Ascending aorta (tissue), 2 donors: ENCODE measurements around the gene SS18L1. TPM values are rescaled to one million over a fixed set of nuclear protein-coding genes. Genes with fewer than 3 reads are reported as not detected.

Experiments used
- DNase-seq, 2 donors: peaks; one replicate each; pipeline ENCODE4 v3.0.0-alpha.2; 2019; ENCODE audit warnings: low spot score in 2 of 2
- H3K27ac ChIP-seq, 2 donors: fragments of 200-600 bp; sonication (generic); one replicate each; pipeline ENCODE4 v1.5.1; 2016 to 2017; ENCODE audit warnings: mild to moderate bottlenecking in 1 of 2
- H3K27me3 ChIP-seq: fragments of 200-600 bp; sonication (generic); one replicate; pipeline ENCODE4 v1.5.1; 2017
- H3K36me3 ChIP-seq, 2 donors: fragments of 200-600 bp; sonication (generic); one replicate each; pipeline ENCODE4 v1.5.1; 2016
- H3K4me1 ChIP-seq, 2 donors: fragments of 200-600 bp; sonication (generic); one replicate each; pipeline ENCODE4 v1.5.1; 2016 to 2017; ENCODE audit warnings: mild to moderate bottlenecking in 1 of 2
- H3K4me3 ChIP-seq, 2 donors: fragments of 200-600 bp; sonication (generic); one replicate each; pipeline ENCODE4 v1.5.1; 2016 to 2017; ENCODE audit warnings: mild to moderate bottlenecking in 1 of 2
- H3K9me3 ChIP-seq, 2 donors: fragments of 200-600 bp; sonication (generic); one replicate each; pipeline ENCODE4 v1.5.1; 2016
- intact Hi-C: fragments of 100-400 bp; cut with DNase I; formaldehyde crosslinking; loops from one replicate; pipeline ENCODE4 v1.15.1; 2023
- total RNA-seq: library from RNA; depleted of rRNA; stranded (reverse); fragments of >200 nt; gene quantifications from one replicate; pipeline ENCODE4 v1.1.0, GENCODE V29; 2016
- TF ChIP-seq, protein P1 (sequence below), 3 experiments: fragments of 200-600 bp in 2 of 3; fragments of 450-650 bp in 1 of 3; sonication (generic) in 2 of 3; IDR thresholded peaks; one replicate each; pipeline ENCODE4 v1.5.1; 2016 to 2019; ENCODE audit warnings: antibody characterized with exemption in 3 of 3, mild to moderate bottlenecking in 1 of 3, moderate library complexity in 1 of 3

The SS18L1 gene
- total RNA-seq, 1 donor from 2014 or later = 39.8 TPM

DNA sequence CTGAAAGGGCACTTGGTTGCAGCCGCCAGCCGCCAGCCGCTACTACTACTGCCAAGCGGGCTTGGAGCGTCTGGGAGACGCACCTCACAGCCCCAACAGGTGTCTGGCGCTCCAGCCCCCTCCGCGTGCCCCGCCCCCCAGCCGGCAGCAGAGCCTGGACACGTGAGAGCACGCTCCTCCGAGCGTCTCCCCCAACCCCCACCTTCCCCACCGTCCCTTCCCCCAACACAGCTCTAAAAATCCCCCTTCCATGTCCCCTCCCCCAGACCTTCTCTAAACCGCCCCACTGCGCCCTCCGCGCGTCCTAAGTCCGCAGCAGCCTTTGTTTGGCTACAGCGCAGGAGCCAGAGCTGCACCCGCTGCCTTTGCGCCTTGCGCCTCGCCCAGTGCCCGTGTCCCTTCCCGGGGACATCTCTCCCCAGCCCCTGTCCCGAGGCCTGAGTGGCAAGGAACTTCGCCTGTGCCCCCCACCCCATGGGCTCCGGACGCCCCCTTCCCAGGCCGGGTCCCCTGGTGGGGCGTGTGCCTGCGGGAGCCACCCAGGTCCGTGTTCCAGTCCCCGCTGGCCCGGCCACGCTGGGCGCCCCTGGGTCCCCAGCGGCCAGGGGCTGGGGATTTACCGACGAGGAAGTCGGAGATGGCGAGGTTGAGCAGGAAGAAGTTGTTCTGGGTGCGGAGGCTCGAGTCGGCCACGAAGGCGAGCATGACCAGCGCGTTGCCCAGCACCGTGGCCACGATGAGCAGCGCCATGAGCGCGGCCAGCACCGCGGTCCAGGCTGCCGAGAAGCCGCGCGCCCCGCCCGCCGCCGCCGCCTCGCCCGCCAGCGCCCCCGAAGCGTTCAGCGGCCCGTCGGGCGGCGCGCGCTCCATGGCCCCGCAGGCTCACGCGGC lies 75.8 kb downstream of the SS18L1 start:
- H3K4me3 ChIP-seq = peak overlapping the region in 1 of 2 donors; percentile 59
- TF ChIP-seq, protein P1, sequence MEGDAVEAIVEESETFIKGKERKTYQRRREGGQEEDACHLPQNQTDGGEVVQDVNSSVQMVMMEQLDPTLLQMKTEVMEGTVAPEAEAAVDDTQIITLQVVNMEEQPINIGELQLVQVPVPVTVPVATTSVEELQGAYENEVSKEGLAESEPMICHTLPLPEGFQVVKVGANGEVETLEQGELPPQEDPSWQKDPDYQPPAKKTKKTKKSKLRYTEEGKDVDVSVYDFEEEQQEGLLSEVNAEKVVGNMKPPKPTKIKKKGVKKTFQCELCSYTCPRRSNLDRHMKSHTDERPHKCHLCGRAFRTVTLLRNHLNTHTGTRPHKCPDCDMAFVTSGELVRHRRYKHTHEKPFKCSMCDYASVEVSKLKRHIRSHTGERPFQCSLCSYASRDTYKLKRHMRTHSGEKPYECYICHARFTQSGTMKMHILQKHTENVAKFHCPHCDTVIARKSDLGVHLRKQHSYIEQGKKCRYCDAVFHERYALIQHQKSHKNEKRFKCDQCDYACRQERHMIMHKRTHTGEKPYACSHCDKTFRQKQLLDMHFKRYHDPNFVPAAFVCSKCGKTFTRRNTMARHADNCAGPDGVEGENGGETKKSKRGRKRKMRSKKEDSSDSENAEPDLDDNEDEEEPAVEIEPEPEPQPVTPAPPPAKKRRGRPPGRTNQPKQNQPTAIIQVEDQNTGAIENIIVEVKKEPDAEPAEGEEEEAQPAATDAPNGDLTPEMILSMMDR (IDR thresholded peaks at IDR 0.05) = no peak
- no peak for DNase-seq
- peaks cover 28% of the 10 kb centered on the region for H3K27me3 ChIP-seq
- no peaks in the 10 kb centered on the region for H3K9me3 ChIP-seq
- no peaks in the 10 kb centered on the region for H3K36me3 ChIP-seq
- no peak overlapping the region for H3K27ac ChIP-seq
- intact Hi-C loops = no loop called here
- peaks cover 3 to 7% of the 10 kb centered on the region in 2 donors for H3K4me1 ChIP-seq

DNA sequence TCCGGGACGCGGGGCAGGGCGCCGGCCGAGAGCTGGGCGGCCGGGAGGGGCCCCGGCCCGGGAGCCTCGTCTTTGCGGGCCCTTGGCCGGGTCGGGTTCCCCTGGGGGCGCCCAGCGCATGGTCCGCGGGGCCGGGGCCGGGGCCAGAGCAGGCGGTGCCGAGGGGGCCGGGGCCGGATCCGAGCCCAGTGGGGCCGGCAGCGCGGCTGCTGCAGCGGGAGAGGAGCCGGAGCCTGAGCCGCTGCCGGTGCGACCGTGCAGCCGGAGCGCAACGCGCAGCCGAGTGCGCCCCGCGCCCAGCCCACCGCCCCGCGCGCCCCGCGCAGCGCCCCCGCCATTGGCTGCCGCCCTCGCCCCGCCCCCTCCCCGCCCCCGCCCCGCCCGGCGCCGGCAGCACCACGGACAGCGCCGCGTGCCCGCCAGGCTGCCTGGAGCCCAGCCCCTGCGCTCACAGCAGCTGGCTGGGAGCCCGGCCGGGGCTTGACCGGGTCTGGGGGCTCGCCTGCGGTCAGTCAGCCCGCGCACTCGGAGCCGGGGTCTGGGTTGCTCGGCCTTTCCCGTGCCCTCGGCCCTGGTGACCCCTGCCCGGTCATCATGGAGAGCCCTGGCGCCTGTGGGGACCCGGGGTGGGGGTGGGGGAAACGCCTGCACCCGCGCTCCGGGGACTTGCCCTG lies 76.6 kb downstream of the SS18L1 start, which contains the start of gene HRH3:
Gene HRH3 (minus strand): TSS at position 287 of the 674 bp plus-strand sequence. CDS start 308 bp downstream, outside the sequence.
- Histone ChIP-seq H3K27me3 (peaks cover 28% of the 10 kb centered on the region), H3K27ac (no peak within 1 kb of the TSS), H3K9me3 (no peaks in the 10 kb centered on the region), H3K4me1 (peaks cover 3 to 7% of the 10 kb centered on the region in 2 donors), H3K4me3 (peak within 1 kb of the TSS in 1 of 2 donors; percentile 59), H3K36me3 (no peaks in the 10 kb centered on the region)
- DNase-seq = no peak
- intact Hi-C loops = no loop called here
- TF ChIP-seq, protein P1 (IDR thresholded peaks at IDR 0.05) = no peak

DNA sequence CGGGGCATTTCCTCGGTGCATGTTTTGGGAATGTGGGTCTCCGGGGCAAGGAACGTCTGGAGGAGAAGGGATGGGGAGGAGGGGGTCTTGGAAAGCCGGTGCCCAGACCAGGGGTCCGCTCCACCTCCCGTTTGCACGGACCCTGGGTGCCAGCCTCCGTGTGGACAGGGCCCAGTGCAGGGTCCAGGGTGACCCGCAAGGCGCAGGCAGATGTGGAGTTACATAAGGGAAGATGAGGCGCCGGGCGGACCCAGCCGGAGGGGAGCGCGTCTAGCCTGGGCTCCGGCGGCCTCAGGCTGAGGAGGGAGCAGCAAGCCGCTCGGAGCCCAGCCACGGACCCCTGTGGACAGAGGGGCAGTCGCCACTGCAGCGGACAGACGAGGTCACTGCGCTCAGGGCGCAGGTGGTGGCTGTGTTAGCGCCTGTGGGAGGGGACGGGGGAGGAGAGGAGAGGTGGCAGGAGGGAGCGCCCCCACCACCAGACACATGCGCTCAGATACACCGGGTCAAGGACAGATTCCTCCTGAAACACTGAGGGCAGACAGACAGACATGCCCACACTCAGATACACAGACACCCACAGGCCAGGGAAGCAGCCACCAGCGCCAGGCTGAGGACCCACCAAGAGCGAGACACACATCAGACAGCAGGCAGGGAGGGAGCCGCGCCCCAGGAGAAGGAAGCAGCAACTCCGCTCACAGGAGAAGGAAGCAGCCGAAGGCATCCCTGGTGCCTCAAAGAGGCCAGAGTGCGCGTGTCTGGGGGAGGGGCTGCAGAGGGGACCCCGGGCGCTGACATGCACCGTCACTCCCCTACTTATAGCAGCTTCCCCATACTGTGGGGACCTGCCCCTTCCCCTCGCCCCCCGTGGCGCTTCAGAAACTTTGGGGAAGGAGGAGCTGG lies 77.3 kb downstream of the SS18L1 start:
- H3K27me3 ChIP-seq = peaks cover 28% of the 10 kb centered on the region

DNA sequence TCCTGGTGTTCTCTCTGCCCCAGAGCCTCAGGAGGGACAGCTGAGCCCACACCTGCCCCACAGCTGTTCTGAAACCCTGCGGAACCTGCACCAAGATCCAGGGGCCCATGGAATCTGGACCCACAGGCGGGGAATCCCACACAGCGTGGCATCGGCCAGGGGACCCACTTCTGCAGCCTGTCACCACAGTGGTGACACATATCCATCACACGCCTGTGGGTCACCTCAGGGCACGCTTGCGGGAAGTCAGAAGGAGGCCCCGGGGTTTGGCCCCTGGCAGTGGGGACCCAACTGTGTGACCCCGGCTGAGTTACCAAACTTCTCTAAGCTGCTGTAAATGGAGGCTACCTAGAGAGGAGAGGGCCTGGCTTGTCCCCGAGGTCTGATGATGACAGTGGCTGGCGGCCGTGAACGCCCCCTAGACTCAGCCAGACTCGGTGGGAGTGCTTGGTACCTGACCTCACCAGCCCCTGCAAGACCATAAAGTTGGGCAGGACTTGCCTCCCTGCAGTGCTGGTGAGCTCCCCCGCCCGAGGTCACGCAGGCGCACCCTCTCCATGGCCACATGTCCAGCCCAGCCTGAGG lies 78.8 kb downstream of the SS18L1 start:
- intact Hi-C loops = no loop called here
- DNase-seq = no peak
- Histone ChIP-seq H3K4me3 (no peak overlapping the region), H3K4me1 (peaks cover 3 to 7% of the 10 kb centered on the region in 2 donors), H3K9me3 (no peaks in the 10 kb centered on the region), H3K27me3 (peaks cover 28% of the 10 kb centered on the region), H3K36me3 (no peaks in the 10 kb centered on the region), H3K27ac (no peak overlapping the region)
- TF ChIP-seq, protein P1 (IDR thresholded peaks at IDR 0.05) = no peak

More for the DNA sequence above, 77.3 kb downstream of the SS18L1 start:
- H3K36me3 ChIP-seq = no peaks in the 10 kb centered on the region
- H3K4me3 ChIP-seq = peak overlapping the region in 1 of 2 donors; percentile 36
- intact Hi-C loops = no loop called here
- H3K27ac ChIP-seq = no peak overlapping the region
- TF ChIP-seq, protein P1 (IDR thresholded peaks at IDR 0.05) = no peak
- H3K4me1 ChIP-seq = peaks cover 3 to 7% of the 10 kb centered on the region in 2 donors
- no peak for DNase-seq
- no peaks in the 10 kb centered on the region for H3K9me3 ChIP-seq

DNA sequence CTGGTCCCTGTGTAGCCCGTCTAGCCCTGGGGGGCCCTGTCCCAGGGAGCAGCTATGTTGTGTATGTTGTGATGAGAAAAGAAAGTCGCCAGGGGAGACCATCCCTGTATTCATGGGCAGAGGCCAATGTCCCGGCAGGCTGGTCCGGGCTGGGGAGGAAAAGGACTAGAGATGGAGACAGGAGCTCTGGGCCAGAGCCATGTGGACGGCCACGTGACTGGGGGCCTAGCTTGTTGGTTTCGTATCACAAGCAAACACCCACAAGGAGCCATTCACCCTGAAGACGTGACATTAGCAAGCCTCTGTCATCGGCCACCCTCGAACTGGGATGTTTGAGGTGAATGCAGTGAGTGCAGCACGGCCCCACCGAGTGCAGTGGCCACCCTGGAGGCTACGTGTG lies 79.4 kb downstream of the SS18L1 start:
- TF ChIP-seq, protein P1 (IDR thresholded peaks at IDR 0.05) = no peak
- H3K4me3 ChIP-seq = no peak overlapping the region
- no peaks in the 10 kb centered on the region for H3K36me3 ChIP-seq
- H3K27me3 ChIP-seq = peaks cover 22% of the 10 kb centered on the region
- H3K4me1 ChIP-seq = peaks cover 3 to 7% of the 10 kb centered on the region in 2 donors
- H3K27ac ChIP-seq = no peak overlapping the region
- no peaks in the 10 kb centered on the region for H3K9me3 ChIP-seq
- intact Hi-C loops = no loop called here
- DNase-seq = no peak
